ENCODE results near the gene IRAK2.

DNA sequence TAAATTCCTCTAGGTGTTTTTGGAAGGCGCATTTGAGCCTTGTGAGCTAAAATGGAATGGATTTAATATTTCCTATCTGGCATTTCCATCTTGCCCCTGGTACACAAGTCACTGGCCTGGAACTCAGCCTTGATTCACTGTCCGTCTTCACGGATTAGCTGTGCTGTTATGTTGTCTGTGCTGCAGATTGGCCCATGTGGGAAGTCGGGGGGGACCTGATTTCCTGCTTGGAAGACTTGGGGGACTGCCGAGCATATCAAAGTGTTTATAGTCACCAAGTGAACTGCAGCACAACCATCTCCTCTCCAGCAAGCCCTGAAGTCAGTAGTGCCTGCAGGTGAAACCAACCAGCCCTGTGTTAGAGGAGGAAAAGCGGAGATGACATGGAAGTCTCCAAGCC lies 115.9 kb downstream of the IRAK2 start:
- TF ChIP-seq, protein P1, sequence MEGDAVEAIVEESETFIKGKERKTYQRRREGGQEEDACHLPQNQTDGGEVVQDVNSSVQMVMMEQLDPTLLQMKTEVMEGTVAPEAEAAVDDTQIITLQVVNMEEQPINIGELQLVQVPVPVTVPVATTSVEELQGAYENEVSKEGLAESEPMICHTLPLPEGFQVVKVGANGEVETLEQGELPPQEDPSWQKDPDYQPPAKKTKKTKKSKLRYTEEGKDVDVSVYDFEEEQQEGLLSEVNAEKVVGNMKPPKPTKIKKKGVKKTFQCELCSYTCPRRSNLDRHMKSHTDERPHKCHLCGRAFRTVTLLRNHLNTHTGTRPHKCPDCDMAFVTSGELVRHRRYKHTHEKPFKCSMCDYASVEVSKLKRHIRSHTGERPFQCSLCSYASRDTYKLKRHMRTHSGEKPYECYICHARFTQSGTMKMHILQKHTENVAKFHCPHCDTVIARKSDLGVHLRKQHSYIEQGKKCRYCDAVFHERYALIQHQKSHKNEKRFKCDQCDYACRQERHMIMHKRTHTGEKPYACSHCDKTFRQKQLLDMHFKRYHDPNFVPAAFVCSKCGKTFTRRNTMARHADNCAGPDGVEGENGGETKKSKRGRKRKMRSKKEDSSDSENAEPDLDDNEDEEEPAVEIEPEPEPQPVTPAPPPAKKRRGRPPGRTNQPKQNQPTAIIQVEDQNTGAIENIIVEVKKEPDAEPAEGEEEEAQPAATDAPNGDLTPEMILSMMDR (IDR thresholded peaks at IDR 0.05), result no peak
- TF ChIP-seq, protein P2, sequence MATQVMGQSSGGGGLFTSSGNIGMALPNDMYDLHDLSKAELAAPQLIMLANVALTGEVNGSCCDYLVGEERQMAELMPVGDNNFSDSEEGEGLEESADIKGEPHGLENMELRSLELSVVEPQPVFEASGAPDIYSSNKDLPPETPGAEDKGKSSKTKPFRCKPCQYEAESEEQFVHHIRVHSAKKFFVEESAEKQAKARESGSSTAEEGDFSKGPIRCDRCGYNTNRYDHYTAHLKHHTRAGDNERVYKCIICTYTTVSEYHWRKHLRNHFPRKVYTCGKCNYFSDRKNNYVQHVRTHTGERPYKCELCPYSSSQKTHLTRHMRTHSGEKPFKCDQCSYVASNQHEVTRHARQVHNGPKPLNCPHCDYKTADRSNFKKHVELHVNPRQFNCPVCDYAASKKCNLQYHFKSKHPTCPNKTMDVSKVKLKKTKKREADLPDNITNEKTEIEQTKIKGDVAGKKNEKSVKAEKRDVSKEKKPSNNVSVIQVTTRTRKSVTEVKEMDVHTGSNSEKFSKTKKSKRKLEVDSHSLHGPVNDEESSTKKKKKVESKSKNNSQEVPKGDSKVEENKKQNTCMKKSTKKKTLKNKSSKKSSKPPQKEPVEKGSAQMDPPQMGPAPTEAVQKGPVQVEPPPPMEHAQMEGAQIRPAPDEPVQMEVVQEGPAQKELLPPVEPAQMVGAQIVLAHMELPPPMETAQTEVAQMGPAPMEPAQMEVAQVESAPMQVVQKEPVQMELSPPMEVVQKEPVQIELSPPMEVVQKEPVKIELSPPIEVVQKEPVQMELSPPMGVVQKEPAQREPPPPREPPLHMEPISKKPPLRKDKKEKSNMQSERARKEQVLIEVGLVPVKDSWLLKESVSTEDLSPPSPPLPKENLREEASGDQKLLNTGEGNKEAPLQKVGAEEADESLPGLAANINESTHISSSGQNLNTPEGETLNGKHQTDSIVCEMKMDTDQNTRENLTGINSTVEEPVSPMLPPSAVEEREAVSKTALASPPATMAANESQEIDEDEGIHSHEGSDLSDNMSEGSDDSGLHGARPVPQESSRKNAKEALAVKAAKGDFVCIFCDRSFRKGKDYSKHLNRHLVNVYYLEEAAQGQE (IDR thresholded peaks at IDR 0.05; ENCODE audit: insufficient read depth in 1 of 2, low read depth in 2 of 2, low read length in 1 of 2), result no peak
- TF ChIP-seq POLR2AphosphoS5 (IDR thresholded peaks at IDR 0.05; ENCODE audit: low read depth, low read length), result no peak

All from Panc1 (cell line).